Trophoblast cell (in vitro differentiated cells and primary cell): ENCODE measurements around the gene UBL4A.

Experiments
- DNase-seq, 2 donors: peaks; one replicate each; pipeline ENCODE4 v3.0.0-alpha.2; 2016
- H2AFZ ChIP-seq: 2 replicates; pipeline ENCODE4 v1.6.1; 2013; ENCODE audit warnings: low read length, moderate library complexity, mild to moderate bottlenecking; ENCODE audit not compliant: insufficient read depth, poor library complexity
- H2AK5ac ChIP-seq: 2 replicates; pipeline ENCODE4 v1.6.1; 2013; ENCODE audit warnings: mild to moderate bottlenecking, low read length
- H2BK120ac ChIP-seq: 2 replicates; pipeline ENCODE4 v1.6.1; 2013; ENCODE audit warnings: low read length, mild to moderate bottlenecking, moderate library complexity; ENCODE audit not compliant: insufficient read depth, poor library complexity
- H2BK12ac ChIP-seq: 2 replicates; pipeline ENCODE4 v1.6.1; 2013; ENCODE audit warnings: mild to moderate bottlenecking, low read length, moderate library complexity
- H2BK5ac ChIP-seq: 2 replicates; pipeline ENCODE4 v1.6.1; 2013; ENCODE audit warnings: low read length, low read depth, moderate library complexity, mild to moderate bottlenecking; ENCODE audit not compliant: poor library complexity
- H3K14ac ChIP-seq: 2 replicates; pipeline ENCODE4 v1.6.1; 2013; ENCODE audit warnings: mild to moderate bottlenecking, low read length
- H3K18ac ChIP-seq: 2 replicates; pipeline ENCODE4 v1.6.1; 2013; ENCODE audit warnings: mild to moderate bottlenecking, low read length
- H3K23ac ChIP-seq: 2 replicates; pipeline ENCODE4 v1.6.1; 2013; ENCODE audit warnings: low read length
- H3K27ac ChIP-seq: 2 replicates; pipeline ENCODE4 v1.5.1; 2013; ENCODE audit warnings: low read depth, mild to moderate bottlenecking, inconsistent platforms, low read length, moderate library complexity
- H3K27me3 ChIP-seq: 2 replicates; pipeline ENCODE4 v1.6.1; 2013; ENCODE audit warnings: inconsistent platforms, mild to moderate bottlenecking, low read length, moderate library complexity; ENCODE audit not compliant: insufficient read depth
- H3K36me3 ChIP-seq, 2 experiments: 1 replicate in 1 of 2; 2 replicates in 1 of 2; pipeline ENCODE4 v1.6.1; 2013; ENCODE audit warnings: low read length in 2 of 2, mild to moderate bottlenecking in 2 of 2, moderate library complexity in 1 of 2; ENCODE audit not compliant: insufficient read depth in 2 of 2, control insufficient read depth in 1 of 2
- H3K4ac ChIP-seq: 2 replicates; pipeline ENCODE4 v1.6.1; 2013; ENCODE audit warnings: low read depth, mild to moderate bottlenecking, low read length, moderate library complexity
- H3K4me1 ChIP-seq, 2 experiments: 1 replicate in 1 of 2; 2 replicates in 1 of 2; pipeline ENCODE4 v1.6.1; 2013; ENCODE audit warnings: low read length in 2 of 2, mild to moderate bottlenecking in 2 of 2, moderate library complexity in 1 of 2; ENCODE audit not compliant: insufficient read depth in 2 of 2, control insufficient read depth in 1 of 2
- H3K4me2 ChIP-seq: 2 replicates; pipeline ENCODE4 v1.6.1; 2013; ENCODE audit warnings: inconsistent platforms, mild to moderate bottlenecking, low read length, moderate library complexity
- H3K4me3 ChIP-seq: 2 replicates; pipeline ENCODE4 v1.5.1; 2013; ENCODE audit warnings: mild to moderate bottlenecking, low read depth, low read length, inconsistent platforms
- H3K79me1 ChIP-seq: one replicate; pipeline ENCODE4 v1.6.1; 2013; ENCODE audit warnings: low read length
- H3K79me2 ChIP-seq: 2 replicates; pipeline ENCODE4 v1.6.1; 2013; ENCODE audit warnings: low read length, mild to moderate bottlenecking; ENCODE audit not compliant: control insufficient read depth, insufficient read depth, poor library complexity
- H3K9ac ChIP-seq: 2 replicates; pipeline ENCODE4 v1.6.1; 2013; ENCODE audit warnings: mild to moderate bottlenecking, low read length
- H3K9me3 ChIP-seq: 2 replicates; pipeline ENCODE4 v1.6.1; 2013; ENCODE audit warnings: low read depth, mild to moderate bottlenecking, control low read depth, inconsistent platforms, low read length; ENCODE audit not compliant: insufficient read depth
- H4K12ac ChIP-seq: 2 replicates; pipeline ENCODE4 v1.6.1; 2013; ENCODE audit warnings: low read depth, mild to moderate bottlenecking, low read length, moderate library complexity
- H4K8ac ChIP-seq: 2 replicates; pipeline ENCODE4 v1.6.1; 2013; ENCODE audit warnings: low read depth, mild to moderate bottlenecking, low read length, moderate library complexity
- H4K91ac ChIP-seq: one replicate; pipeline ENCODE4 v1.6.1; 2013; ENCODE audit warnings: low read depth, mild to moderate bottlenecking, low read length, moderate library complexity
- WGBS: extraction: QIAGEN DNeasy Blood & Tissue Kit; methylation state at CpG from one replicate; pipeline ENCODE4 v1.1.7; 2013; ENCODE audit warnings: missing lambda C conversion rate; ENCODE audit not compliant: insufficient read length, insufficient coverage; ENCODE audit errors: extremely low coverage; 5-methylcytosine and 5-hydroxymethylcytosine counted together

Gene UBL4A

GRCh38 chrX:154439841-154440240 is 46.6 kb downstream of the UBL4A start:
- Histone ChIP-seq H3K27ac (no peak overlapping the region), H2BK120ac (no peak overlapping the region), H4K8ac (no peak overlapping the region), H2BK5ac (no peak overlapping the region), H3K14ac (no peak overlapping the region), H3K79me2 (peaks cover 23% of the 10 kb centered on the region), H3K79me1 (peaks cover 22% of the 10 kb centered on the region), H3K18ac (no peak overlapping the region), H3K4ac (no peak overlapping the region), H3K9ac (no peak overlapping the region), H3K4me1 (peaks cover 14 to 17% of the 10 kb centered on the region in 2 experiments), H2AK5ac (no peak overlapping the region), H2AFZ (no peak overlapping the region), H3K23ac (no peak overlapping the region), H3K4me3 (no peak overlapping the region), H2BK12ac (no peak overlapping the region), H3K27me3 (no peaks in the 10 kb centered on the region), H3K4me2 (no peak overlapping the region), H4K91ac (no peak overlapping the region), H3K36me3 (peaks cover 58 to 59% of the 10 kb centered on the region in 2 experiments), H4K12ac (no peak overlapping the region), H3K9me3 (no peaks in the 10 kb centered on the region)
- WGBS: no CpG with 5 or more reads among the region's 18 CpGs
- no peak for DNase-seq

- peak overlapping the region; percentile 82 for H3K14ac ChIP-seq
- peaks cover 16% of the 10 kb centered on the region for H3K79me2 ChIP-seq
- WGBS: no CpG with 5 or more reads among the region's 28 CpGs
- H3K4ac ChIP-seq: peak overlapping the region; percentile 95
- peaks cover 70 to 73% of the 10 kb centered on the region in 2 experiments for H3K36me3 ChIP-seq
- no peak overlapping the region for H2BK12ac ChIP-seq
- no peak overlapping the region for H2AFZ ChIP-seq
- DNase-seq: no peak
- H3K4me3 ChIP-seq: peak overlapping the region; percentile 94
- peak overlapping the region; percentile 73 for H3K9ac ChIP-seq
- no peaks in the 10 kb centered on the region for H3K27me3 ChIP-seq
- no peak overlapping the region for H3K27ac ChIP-seq
- H4K8ac ChIP-seq: peak overlapping the region; percentile 23
- H2AK5ac ChIP-seq: peak overlapping the region; percentile 88
- no peak overlapping the region for H2BK120ac ChIP-seq
- H3K18ac ChIP-seq: peak overlapping the region; percentile 21
- H4K12ac ChIP-seq: peak overlapping the region; percentile 19
- H3K23ac ChIP-seq: no peak overlapping the region
- peaks cover 10% of the 10 kb centered on the region in 2 experiments for H3K4me1 ChIP-seq
- H2BK5ac ChIP-seq: no peak overlapping the region
- peaks cover 10% of the 10 kb centered on the region for H3K79me1 ChIP-seq
- peak overlapping the region; percentile 88 for H3K4me2 ChIP-seq
- no peaks in the 10 kb centered on the region for H3K9me3 ChIP-seq
- peak overlapping the region; percentile 39 for H4K91ac ChIP-seq
Observed at GRCh38 chrX:154437971-154438893, 48.2 kb downstream of the UBL4A start.

DNA sequence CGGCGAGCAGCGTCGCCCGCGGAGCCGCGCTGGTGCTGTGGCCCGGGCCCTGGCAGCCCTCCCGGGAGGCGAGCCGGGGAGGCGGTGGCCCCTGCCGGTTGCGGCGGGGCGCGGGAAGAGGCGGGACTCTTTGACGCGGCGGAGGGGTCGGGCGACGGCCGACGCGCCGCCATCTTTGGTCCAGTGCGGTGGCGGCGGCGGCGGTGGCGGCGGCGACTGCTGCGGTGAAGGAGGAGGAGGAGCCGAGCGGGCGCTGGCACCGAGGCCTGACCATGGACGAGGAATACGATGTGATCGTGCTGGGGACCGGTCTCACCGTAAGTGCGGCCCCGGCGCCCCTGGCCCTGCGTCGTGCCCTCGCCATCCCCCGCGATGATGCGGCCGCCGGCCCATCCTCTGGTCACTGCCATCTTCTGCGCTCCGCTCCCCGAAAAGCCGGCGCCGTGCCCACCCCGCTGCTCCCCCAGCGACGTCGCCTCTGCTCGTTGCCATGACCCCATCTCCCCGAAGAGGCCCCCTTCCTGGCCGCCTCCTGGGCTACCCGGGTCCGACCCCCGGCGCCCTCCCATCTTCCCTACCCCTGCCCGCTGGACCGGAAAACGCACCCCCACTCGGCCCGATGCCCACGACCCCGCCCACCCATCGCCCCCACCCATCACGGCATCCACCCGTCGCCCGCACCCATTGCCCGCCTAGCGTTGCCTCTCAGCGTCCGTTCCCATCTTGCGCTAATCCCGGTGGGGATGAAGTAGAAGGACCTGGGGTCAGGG is 49.2 kb downstream of the UBL4A start, which contains the start of gene GDI1:
Gene GDI1, plus strand, starts transcription at position 172 of the 770 bp plus-strand sequence. Its CDS starts 101 bp downstream, at position 273.
- H4K8ac ChIP-seq: peak within 1 kb of the TSS; percentile 72
- peak within 1 kb of the TSS; percentile 94 for H3K4me3 ChIP-seq
- H3K79me2 ChIP-seq: peaks cover 16% of the 10 kb centered on the region
- peak within 1 kb of the TSS; percentile 88 for H2BK120ac ChIP-seq
- peak within 1 kb of the TSS; percentile 84 for H3K27ac ChIP-seq
- H4K91ac ChIP-seq: peak within 1 kb of the TSS; percentile 97
- peaks cover 71 to 73% of the 10 kb centered on the region in 2 experiments for H3K36me3 ChIP-seq
- H2AFZ ChIP-seq: peak within 1 kb of the TSS; percentile 52
- peak within 1 kb of the TSS; percentile 88 for H3K14ac ChIP-seq
- no peaks in the 10 kb centered on the region for H3K9me3 ChIP-seq
- peak within 1 kb of the TSS; percentile 95 for H3K4ac ChIP-seq
- H3K18ac ChIP-seq: peak within 1 kb of the TSS; percentile 45
- H3K4me2 ChIP-seq: peak within 1 kb of the TSS; percentile 88
- peaks cover 10% of the 10 kb centered on the region in 2 experiments for H3K4me1 ChIP-seq
- no peak within 1 kb of the TSS for H2BK12ac ChIP-seq
- WGBS: no CpG with 5 or more reads among the region's 93 CpGs
- no peaks in the 10 kb centered on the region for H3K27me3 ChIP-seq
- H2BK5ac ChIP-seq: peak within 1 kb of the TSS; percentile 93
- peak within 1 kb of the TSS; percentile 64 for H4K12ac ChIP-seq
- peak in 1 of 2 donors; percentile 50 for DNase-seq
- H3K79me1 ChIP-seq: peaks cover 10% of the 10 kb centered on the region
- H3K9ac ChIP-seq: peak within 1 kb of the TSS; percentile 92
- no peak within 1 kb of the TSS for H3K23ac ChIP-seq
- H2AK5ac ChIP-seq: peak within 1 kb of the TSS; percentile 88

DNA sequence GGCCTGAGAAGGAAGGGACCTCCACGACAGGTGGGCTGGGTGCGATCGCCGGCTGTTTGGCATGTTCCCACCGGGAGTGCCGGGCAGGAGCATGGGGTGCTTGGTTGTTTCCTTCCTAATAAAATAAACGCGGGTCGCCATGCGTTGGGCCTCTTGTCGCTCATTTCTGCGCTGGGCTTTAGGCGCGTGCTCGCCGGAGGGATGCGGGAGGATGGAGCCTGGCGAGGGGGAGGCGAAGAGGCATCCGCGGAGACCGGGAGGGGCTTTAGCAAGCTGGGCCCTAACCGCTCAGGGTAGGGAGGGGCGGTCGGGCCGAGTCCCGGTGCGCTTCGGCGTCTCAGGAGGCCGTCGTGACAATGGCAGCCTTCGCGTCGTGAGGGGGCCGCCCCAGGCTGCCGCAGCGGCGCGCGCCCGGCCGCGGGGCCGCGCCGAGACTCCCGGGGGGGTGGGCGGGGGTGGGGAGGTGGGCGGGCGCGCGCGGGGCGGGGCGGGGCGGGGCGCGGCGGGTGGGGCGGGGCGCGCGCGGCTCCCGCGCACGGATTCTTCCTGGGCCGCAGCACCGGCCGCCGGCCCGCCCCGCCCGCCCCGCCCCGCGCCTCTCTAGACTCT is 49.9 kb downstream of the UBL4A start:
- no peaks in the 10 kb centered on the region for H3K27me3 ChIP-seq
- no peak overlapping the region for H2BK12ac ChIP-seq
- no peaks in the 10 kb centered on the region for H3K9me3 ChIP-seq
- H3K4ac ChIP-seq: peak overlapping the region; percentile 17
- no peak overlapping the region for H3K23ac ChIP-seq
- peak overlapping the region; percentile 94 for H3K4me3 ChIP-seq
- H3K4me1 ChIP-seq: peaks cover 10% of the 10 kb centered on the region in 2 experiments
- peak overlapping the region; percentile 54 for H4K8ac ChIP-seq
- H3K4me2 ChIP-seq: peak overlapping the region; percentile 71
- peak in 1 of 2 donors; percentile 34 for DNase-seq
- peak overlapping the region; percentile 64 for H4K12ac ChIP-seq
- H4K91ac ChIP-seq: peak overlapping the region; percentile 97
- H3K18ac ChIP-seq: peak overlapping the region; percentile 29
- peak overlapping the region; percentile 93 for H2BK5ac ChIP-seq
- H3K27ac ChIP-seq: peak overlapping the region; percentile 84
- no CpG with 5 or more reads among the region's 78 CpGs for whole genome bisulfite sequencing
- peaks cover 16% of the 10 kb centered on the region for H3K79me2 ChIP-seq
- peak overlapping the region; percentile 92 for H3K9ac ChIP-seq
- H3K14ac ChIP-seq: peak overlapping the region; percentile 88
- H3K36me3 ChIP-seq: peaks cover 71 to 73% of the 10 kb centered on the region in 2 experiments
- H3K79me1 ChIP-seq: peaks cover 10% of the 10 kb centered on the region
- no peak overlapping the region for H2AFZ ChIP-seq
- peak overlapping the region; percentile 18 for H2AK5ac ChIP-seq
- H2BK120ac ChIP-seq: peak overlapping the region; percentile 88
